ENCODE data around the gene GGNBP2.

GRCh38 chr17:36594626-36595401, 50.1 kb downstream of the GGNBP2 start:
- no peak for TF ChIP-seq SUZ12 (IDR thresholded peaks at IDR 0.05)
- TF ChIP-seq BHLHE40 (IDR thresholded peaks at IDR 0.05; ENCODE audit: borderline replicate concordance), result no peak
- TF ChIP-seq ELF4 (IDR thresholded peaks at IDR 0.05), result no peak
- no peak for TF ChIP-seq ARNT (IDR thresholded peaks at IDR 0.05)

Data from HEK293T (cell line).